ENCODE data around the gene ALKBH8. TPM values are rescaled to one million over a fixed set of nuclear protein-coding genes. Genes with fewer than 3 reads are reported as not detected.

ALKBH8 gene
- total RNA-seq, 2 donors from 2014 or later: 2.6 to 3.6 TPM

DNA sequence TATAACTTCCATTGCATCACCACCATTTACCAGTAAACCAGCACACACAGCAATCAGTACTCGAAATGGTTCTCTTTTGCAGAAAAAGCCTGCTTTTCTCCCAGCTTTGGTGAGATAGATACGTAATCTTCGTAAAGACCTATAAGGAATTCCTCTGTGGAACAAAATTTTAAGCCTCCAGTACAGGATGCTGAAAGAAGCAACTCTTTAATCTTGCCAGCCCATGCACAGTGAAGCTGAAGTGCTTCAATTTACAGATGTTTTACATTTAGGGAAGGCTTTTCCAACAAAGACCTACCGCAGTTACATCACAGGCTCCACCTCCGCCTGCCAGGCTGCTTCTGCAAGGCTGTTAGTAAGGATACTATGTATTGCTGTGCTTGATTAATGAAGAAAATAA is 27.3 kb upstream of the ALKBH8 start:
- TF ChIP-seq POLR2A (IDR thresholded peaks at IDR 0.05): no peak
- TF ChIP-seq, protein P1, sequence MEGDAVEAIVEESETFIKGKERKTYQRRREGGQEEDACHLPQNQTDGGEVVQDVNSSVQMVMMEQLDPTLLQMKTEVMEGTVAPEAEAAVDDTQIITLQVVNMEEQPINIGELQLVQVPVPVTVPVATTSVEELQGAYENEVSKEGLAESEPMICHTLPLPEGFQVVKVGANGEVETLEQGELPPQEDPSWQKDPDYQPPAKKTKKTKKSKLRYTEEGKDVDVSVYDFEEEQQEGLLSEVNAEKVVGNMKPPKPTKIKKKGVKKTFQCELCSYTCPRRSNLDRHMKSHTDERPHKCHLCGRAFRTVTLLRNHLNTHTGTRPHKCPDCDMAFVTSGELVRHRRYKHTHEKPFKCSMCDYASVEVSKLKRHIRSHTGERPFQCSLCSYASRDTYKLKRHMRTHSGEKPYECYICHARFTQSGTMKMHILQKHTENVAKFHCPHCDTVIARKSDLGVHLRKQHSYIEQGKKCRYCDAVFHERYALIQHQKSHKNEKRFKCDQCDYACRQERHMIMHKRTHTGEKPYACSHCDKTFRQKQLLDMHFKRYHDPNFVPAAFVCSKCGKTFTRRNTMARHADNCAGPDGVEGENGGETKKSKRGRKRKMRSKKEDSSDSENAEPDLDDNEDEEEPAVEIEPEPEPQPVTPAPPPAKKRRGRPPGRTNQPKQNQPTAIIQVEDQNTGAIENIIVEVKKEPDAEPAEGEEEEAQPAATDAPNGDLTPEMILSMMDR (IDR thresholded peaks at IDR 0.05): no peak
- ATAC-seq: no peak
- H3K27me3 ChIP-seq: peaks cover 11 to 37% of the 10 kb centered on the region in 2 donors

DNA sequence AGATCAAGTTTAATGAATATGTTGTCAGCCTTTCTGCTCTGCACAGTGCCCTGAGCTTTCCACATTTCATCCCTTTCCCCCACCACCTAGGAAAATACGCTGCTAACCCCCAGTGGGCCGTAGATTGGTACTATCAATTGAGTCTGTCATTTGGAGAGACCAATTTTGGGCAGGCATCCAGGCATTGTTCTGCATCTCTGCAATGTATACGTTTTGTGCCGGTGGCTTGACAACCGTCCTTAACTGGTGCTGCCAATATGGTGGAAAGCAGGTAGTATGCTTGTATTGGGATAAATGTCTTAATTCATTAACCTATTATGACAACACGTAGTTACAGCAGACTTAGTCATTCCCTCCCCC is 26.7 kb upstream of the ALKBH8 start:
- 8 to 10% methylated on average over 5 to 6 of the region's 6 CpGs for WGBS, 2 donors
- ATAC-seq (no peak), DNase-seq (peak in 1 of 4 donors; percentile 10)
- Histone ChIP-seq H3K27ac (no peak overlapping the region), H3K4me1 (peaks cover 26% of the 10 kb centered on the region), H3K27me3 (peaks cover 11 to 37% of the 10 kb centered on the region in 2 donors), H3K4me3 (no peak overlapping the region), H3K36me3 (replicated peaks in 1 of 2; ENCODE audit: insufficient read depth in 1 of 2, low read depth in 2 of 2) (no peaks in the 10 kb centered on the region), H3K9me3 (no peaks in the 10 kb centered on the region)
- intact Hi-C loops (cut with DNase I): no loop called here
- TF ChIP-seq POLR2A (IDR thresholded peaks at IDR 0.05): no peak
- TF ChIP-seq, protein P1 (IDR thresholded peaks at IDR 0.05): no peak

More for the DNA sequence above, 27.3 kb upstream of the ALKBH8 start:
- no peak for DNase-seq
- H3K27ac ChIP-seq: no peak overlapping the region
- 14 to 25% methylated on average over 5 of the region's 5 CpGs for WGBS, 2 donors
- intact Hi-C loops (cut with DNase I): no loop called here
- no peaks in the 10 kb centered on the region for H3K9me3 ChIP-seq
- peaks cover 26% of the 10 kb centered on the region for H3K4me1 ChIP-seq
- H3K4me3 ChIP-seq: no peak overlapping the region
- no peaks in the 10 kb centered on the region for H3K36me3 ChIP-seq (replicated peaks in 1 of 2; ENCODE audit: insufficient read depth in 1 of 2, low read depth in 2 of 2)

DNA sequence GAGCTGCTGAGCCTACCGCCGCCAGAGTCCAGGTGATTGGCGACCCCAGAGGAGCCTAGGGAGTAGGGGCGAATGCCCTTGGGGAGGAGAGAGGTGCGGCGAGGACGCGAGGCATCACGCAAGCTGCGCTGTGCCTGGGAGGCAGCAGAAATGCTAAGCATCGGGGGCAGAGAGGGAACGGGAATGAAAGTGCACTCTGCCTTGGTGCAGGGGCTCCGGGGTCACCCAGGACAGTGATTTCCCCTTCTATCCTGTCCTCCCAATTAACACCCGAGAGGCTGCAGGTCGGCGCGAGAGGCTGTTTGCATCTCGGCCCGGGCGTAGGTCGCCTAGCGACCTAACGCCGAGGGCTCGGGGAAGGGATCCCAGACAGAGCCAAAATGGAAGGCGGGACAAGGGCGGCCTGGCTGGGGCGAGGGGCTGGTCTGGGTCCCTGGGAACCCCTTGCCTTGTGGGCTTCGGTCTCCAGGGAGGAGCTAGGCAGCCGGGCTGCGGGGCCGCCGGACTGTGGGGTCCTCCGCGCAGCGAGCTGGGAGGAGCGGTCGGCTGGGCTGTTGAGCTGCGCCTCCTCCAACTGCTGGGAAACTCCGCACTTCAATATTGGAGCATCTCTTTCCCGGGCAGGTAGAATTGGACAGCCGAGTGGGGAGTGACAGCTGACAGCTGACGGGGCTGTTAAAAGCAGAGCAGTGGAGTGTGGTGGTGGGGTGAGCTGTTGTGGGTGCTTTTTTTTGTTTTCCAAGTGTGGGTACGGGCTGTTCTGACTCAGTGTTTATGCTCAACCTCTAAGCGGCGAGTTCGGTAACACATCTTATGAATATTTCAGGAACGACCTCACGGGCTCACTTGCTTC is 26.1 kb upstream of the ALKBH8 start:
- Histone ChIP-seq H3K9me3 (no peaks in the 10 kb centered on the region), H3K27ac (no peak overlapping the region), H3K27me3 (peaks cover 11 to 37% of the 10 kb centered on the region in 2 donors), H3K36me3 (replicated peaks in 1 of 2; ENCODE audit: insufficient read depth in 1 of 2, low read depth in 2 of 2) (no peaks in the 10 kb centered on the region), H3K4me1 (peaks cover 26% of the 10 kb centered on the region), H3K4me3 (peak overlapping the region; percentile 4 to 38)
- DNase-seq (peak in 2 of 4 donors; percentile 11), ATAC-seq (peak; percentile 41)
- intact Hi-C loops (cut with DNase I): no loop called here
- TF ChIP-seq, protein P1 (IDR thresholded peaks at IDR 0.05): no peak
- no peak for TF ChIP-seq POLR2A (IDR thresholded peaks at IDR 0.05)
- 2% methylated on average over 40 to 48 of the region's 49 CpGs for WGBS, 2 donors

DNA sequence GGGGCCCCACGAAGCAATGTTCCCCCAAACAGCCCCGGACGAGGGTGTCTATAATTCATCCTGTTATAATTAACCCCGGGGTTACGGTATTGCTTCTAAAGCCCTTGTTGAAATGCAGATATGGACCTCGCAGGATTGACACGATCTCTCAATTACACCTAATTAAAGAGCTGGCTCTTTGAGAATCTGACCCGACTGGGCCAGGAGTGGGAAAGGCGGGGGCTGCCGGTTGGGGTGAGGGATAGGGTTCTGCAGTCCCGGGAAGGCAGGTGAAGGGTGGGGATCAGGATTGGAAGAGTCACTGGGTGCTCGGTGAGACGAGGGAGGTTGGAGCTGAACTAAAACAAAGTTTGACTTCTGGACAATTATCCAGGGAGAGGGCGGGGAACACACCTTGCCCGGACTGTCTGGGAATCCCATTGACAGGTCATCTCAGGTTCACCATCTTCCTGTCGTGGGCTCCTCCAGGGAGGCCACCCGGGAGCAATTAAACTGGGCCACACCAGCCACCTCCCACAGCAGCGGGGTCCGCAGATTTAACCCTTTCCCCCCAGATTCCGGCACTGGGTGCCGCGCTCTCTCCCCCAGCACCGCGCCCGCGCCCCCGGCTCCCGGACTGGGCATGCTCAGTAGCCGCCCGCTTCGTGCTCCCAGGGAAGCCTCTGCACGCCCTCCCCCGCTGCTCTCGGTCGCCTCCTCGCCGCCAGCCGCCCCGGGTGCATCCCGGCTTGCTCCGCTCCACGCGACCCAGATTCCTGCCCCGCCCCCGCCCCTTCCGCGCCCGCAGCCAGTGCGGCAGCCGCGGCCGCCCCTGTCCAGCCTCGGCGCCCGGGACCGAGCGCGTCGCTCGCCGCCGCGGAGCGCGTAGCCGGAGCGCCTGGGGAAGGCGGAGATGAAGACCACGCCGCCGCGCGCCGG is 25.2 kb upstream of the ALKBH8 start, which contains the start of gene ELMOD1:
Gene ELMOD1, plus strand, starts transcription at position 688 of the 918 bp plus-strand sequence. CDS start 27,043 bp downstream, outside the sequence.
- TF ChIP-seq, protein P1 (IDR thresholded peaks at IDR 0.05): peak in 1 of 7 experiments; percentile 4
- TF ChIP-seq POLR2A (IDR thresholded peaks at IDR 0.05): no peak
- WGBS, 2 donors: 1% methylated on average over 15 to 74 of the region's 74 CpGs
- DNase-seq (peak; percentile 17 to 52 (median 29)), ATAC-seq (peak; percentile 64)
- Histone ChIP-seq H3K4me1 (peaks cover 26% of the 10 kb centered on the region), H3K27ac (no peak within 1 kb of the TSS), H3K27me3 (peaks cover 11 to 37% of the 10 kb centered on the region in 2 donors), H3K4me3 (peak within 1 kb of the TSS; percentile 4 to 38), H3K9me3 (no peaks in the 10 kb centered on the region), H3K36me3 (replicated peaks in 1 of 2; ENCODE audit: insufficient read depth in 1 of 2, low read depth in 2 of 2) (no peaks in the 10 kb centered on the region)
- intact Hi-C loops (cut with DNase I): no loop called here
